ENCODE data around the gene P3H3. TPM values are rescaled to one million over a fixed set of nuclear protein-coding genes. Genes with fewer than 3 reads are reported as not detected.
A peak's percentile ranks its signal among the peaks of the same experiment; 100 is the strongest.

P3H3 gene
- total and polyA plus RNA-seq, 2 experiments from 2014 or later: 16.4 to 38.2 TPM

- H2AFZ ChIP-seq: no peak overlapping the region
- peaks cover 26% of the 10 kb centered on the region for H3K27me3 ChIP-seq (ENCODE audit: insufficient read depth)
- Mint-ChIP-seq H3K4me1 (peaks cover 44% of the 10 kb centered on the region), H3K27ac (peak overlapping the region; percentile 50), H3K9me3 (no peaks in the 10 kb centered on the region), H3K4me3 (peak overlapping the region; percentile 61; the same call in 2 of the 3 replicates), H3K36me3 (ENCODE audit: low read depth) (no peaks in the 10 kb centered on the region), H3K27me3 (ENCODE audit: insufficient read depth, low read depth, poor library complexity) (peaks cover 40% of the 10 kb centered on the region)
- H3K9me2 ChIP-seq (ENCODE audit: insufficient read depth): no peaks in the 10 kb centered on the region
- peaks cover 12% of the 10 kb centered on the region; the same call in 1 of the 2 replicates for H3F3A ChIP-seq (replicated peaks; ENCODE audit: low read depth)
- no peaks in the 10 kb centered on the region for H4K20me1 ChIP-seq (replicated peaks; ENCODE audit: insufficient read depth)
- peaks cover 35% of the 10 kb centered on the region for H3K4me1 ChIP-seq (ENCODE audit: insufficient read depth)
- no peaks in the 10 kb centered on the region for H3K36me3 ChIP-seq (ENCODE audit: insufficient read depth)
- 0 out of 2 replicates have a peak overlapping the region, but pooled peaks have one; percentile 40 for H3K4me3 ChIP-seq
- H3K4me2 ChIP-seq: peak overlapping the region; percentile 66; the same call in 1 of the 2 replicates
- no peaks in the 10 kb centered on the region for H3K79me2 ChIP-seq (replicated peaks; ENCODE audit: insufficient read depth)
- no peak for DNase-seq (ENCODE audit: low spot score)
- no peak for TF ChIP-seq JUNB (IDR thresholded peaks at IDR 0.05; ENCODE audit: unreplicated experiment)
- no peak for TF ChIP-seq CREB1 (CRISPR knock-in tag; IDR thresholded peaks at IDR 0.05; ENCODE audit: low read depth)
- TF ChIP-seq ZNF114 (CRISPR knock-in tag; IDR thresholded peaks at IDR 0.05): no peak
- no peak for TF ChIP-seq ETS1 (IDR thresholded peaks at IDR 0.05)
- TF ChIP-seq EZH2phosphoT487 (IDR thresholded peaks at IDR 0.05; ENCODE audit: unreplicated experiment): no peak
- TF ChIP-seq ZNF331 (CRISPR knock-in tag; IDR thresholded peaks at IDR 0.05; ENCODE audit: low read depth): no peak
- no peak for TF ChIP-seq NANOG (IDR thresholded peaks at IDR 0.05; ENCODE audit: borderline replicate concordance)
- no peak for TF ChIP-seq STAT1 (IDR thresholded peaks at IDR 0.05; ENCODE audit: unreplicated experiment)
- TF ChIP-seq EZH2 (IDR thresholded peaks at IDR 0.05; ENCODE audit: low read depth, unreplicated experiment): no peak
- TF ChIP-seq POLR2AphosphoS5 (IDR thresholded peaks at IDR 0.05; ENCODE audit: low read depth): no peak
- no peak for TF ChIP-seq REST (IDR thresholded peaks at IDR 0.05; ENCODE audit: unreplicated experiment)
- no peak for TF ChIP-seq ZNF462 (CRISPR knock-in tag; IDR thresholded peaks at IDR 0.05)
- no peak for TF ChIP-seq CTCF (conservative IDR thresholded peaks at IDR 0.05; ENCODE audit: low read depth in 2 of 2)
- ATAC-seq: no peak
- no peak overlapping the region for H3K27ac ChIP-seq (ENCODE audit: low read depth)
These were observed 10.5 kb upstream of the P3H3 start for GRCh38 chr12:6817662-6818157.
